ENCODE results near the gene NINJ1.

The NINJ1 gene

DNA sequence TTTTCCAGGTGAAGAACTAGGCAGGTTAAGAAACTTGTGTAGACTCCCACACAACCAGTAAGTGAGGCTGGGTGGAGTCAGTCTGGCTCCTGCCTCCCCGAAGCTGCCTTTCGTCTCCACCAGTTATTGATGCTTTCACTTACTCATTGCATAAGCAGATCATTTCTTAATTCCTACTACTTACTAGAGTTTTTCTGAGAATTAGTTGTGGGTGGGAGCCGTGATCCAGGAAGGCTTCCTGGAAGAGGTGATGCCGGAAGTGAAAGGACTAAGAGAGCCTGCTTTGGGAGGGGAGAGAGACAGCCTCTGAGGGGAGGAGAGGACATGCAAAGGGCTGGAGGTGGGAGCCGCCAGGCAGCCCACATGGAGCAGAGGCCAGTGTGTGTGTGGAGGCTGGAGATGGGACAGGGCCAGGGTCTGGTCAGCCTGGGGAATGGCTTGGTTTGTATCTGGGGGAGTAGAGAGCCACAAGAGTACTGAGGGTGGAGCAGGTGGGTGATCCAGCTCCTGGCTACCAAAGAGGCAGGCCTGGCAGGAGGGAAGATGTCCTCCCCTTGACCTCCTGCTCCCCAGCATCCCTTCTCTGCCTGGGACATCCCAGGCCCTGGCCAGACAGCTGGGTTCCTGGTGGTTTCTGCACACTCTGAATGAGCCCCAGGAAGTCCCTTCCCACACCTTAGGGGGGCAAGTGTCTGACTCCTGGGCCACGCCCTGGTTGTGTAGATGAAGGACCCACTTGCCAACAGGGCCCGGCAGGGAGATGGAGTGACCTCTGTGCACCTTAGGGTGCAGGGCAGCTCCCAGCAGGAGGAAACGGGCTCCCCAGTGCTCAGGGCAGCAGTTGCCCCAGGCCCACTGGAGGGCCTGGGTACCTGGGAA is 50.2 kb downstream of the NINJ1 start:
- no peak overlapping the region for H4K8ac ChIP-seq (ENCODE audit: low read depth, low read length)
- H2AK5ac ChIP-seq (ENCODE audit: low read depth, low read length) = peak overlapping the region; percentile 60
- DNase-seq (ENCODE audit: low spot score) = no peak
- no peak overlapping the region for H3K27ac ChIP-seq (replicated peaks; ENCODE audit: low read length)
- H3K4me1 ChIP-seq (ENCODE audit: control insufficient read depth in 2 of 2, insufficient read depth in 1 of 2, low read depth in 1 of 2, low read length in 2 of 2) = no peaks in the 10 kb centered on the region
- no peak overlapping the region for H3K4me3 ChIP-seq (ENCODE audit: low read length in 2 of 2)
- peak overlapping the region; percentile 52 for H2BK15ac ChIP-seq (ENCODE audit: low read length)
- peak overlapping the region; percentile 67 for H3K18ac ChIP-seq (ENCODE audit: low read length)
- H2BK12ac ChIP-seq (ENCODE audit: low read length) = no peak overlapping the region
- no peak overlapping the region for H3K14ac ChIP-seq (ENCODE audit: low read length)
- H3K9me3 ChIP-seq (replicated peaks in 1 of 2; ENCODE audit: control insufficient read depth in 2 of 2, insufficient read depth in 1 of 2, low read depth in 1 of 2, low read length in 2 of 2) = peaks cover 0 to 1% of the 10 kb centered on the region in 2 donors
- H2BK120ac ChIP-seq (ENCODE audit: low read depth, low read length) = no peak overlapping the region
- H3K27me3 ChIP-seq (ENCODE audit: control insufficient read depth in 3 of 3, insufficient read depth in 3 of 3, low read depth in 1 of 3, low read length in 3 of 3) = no peaks in the 10 kb centered on the region
- no peaks in the 10 kb centered on the region for H3K36me3 ChIP-seq (replicated peaks in 1 of 2; ENCODE audit: control insufficient read depth in 2 of 2, insufficient read depth in 2 of 2, low read length in 2 of 2)
- no peak overlapping the region for H3K9ac ChIP-seq (ENCODE audit: low read depth, low read length, poor library complexity)
- H3K79me1 ChIP-seq (ENCODE audit: low read depth, low read length) = no peaks in the 10 kb centered on the region
- no peak overlapping the region for H3K4me2 ChIP-seq (ENCODE audit: insufficient read depth, low read length, poor library complexity, severe bottlenecking)
- no peak overlapping the region for H2BK5ac ChIP-seq (ENCODE audit: low read length)
- no CpG with 5 or more reads among the region's 8 CpGs for WGBS, 2 donors (ENCODE audit: extremely low coverage in 2 of 2, insufficient read length in 2 of 2, insufficient replicate concordance in 1 of 2)
- H4K91ac ChIP-seq (ENCODE audit: low read depth, low read length, poor library complexity) = peak overlapping the region; percentile 5
- no peak overlapping the region for H3K4ac ChIP-seq (ENCODE audit: low read length)
- no peak overlapping the region for H2AFZ ChIP-seq (ENCODE audit: low read length)
- no peak overlapping the region for H3K23ac ChIP-seq (ENCODE audit: low read depth, low read length, poor library complexity)

DNA sequence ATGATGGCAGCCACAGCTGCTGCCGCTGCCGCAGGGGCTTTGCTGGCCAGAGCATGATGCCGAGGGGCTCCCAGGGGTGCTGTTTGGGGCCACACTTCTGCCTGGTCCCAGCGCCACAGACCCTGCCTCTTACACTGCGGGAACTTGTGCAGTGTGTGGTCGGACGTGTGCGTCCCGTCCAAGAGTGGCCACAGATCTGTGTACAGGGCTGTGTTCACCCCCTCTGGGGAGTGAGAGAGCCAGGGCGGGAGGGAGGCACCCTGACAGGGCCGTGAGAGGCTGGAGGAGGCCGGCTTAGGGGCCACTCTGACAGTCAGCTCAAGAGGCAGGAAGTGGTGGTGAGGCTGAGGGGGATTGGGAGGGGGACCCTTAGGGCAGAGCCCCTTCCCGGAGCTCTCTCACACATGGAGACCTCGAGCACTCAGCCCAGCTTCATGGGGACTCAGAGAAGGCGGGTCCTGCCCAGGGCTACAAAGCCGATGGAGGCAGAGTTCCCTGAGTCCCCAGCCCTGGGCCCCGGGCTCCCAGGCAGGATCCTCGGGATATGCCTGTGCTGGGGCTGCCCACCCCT is 51.1 kb downstream of the NINJ1 start:
- no peak for DNase-seq (ENCODE audit: low spot score)
- Histone ChIP-seq H3K18ac (ENCODE audit: low read length) (peak overlapping the region; percentile 31), H4K8ac (ENCODE audit: low read depth, low read length) (no peak overlapping the region), H3K27me3 (ENCODE audit: control insufficient read depth in 3 of 3, insufficient read depth in 3 of 3, low read depth in 1 of 3, low read length in 3 of 3) (no peaks in the 10 kb centered on the region), H4K91ac (ENCODE audit: low read depth, low read length, poor library complexity) (no peak overlapping the region), H2BK5ac (ENCODE audit: low read length) (no peak overlapping the region), H3K23ac (ENCODE audit: low read depth, low read length, poor library complexity) (no peak overlapping the region), H2BK15ac (ENCODE audit: low read length) (peak overlapping the region; percentile 3), H2BK120ac (ENCODE audit: low read depth, low read length) (no peak overlapping the region), H3K14ac (ENCODE audit: low read length) (no peak overlapping the region), H3K79me1 (ENCODE audit: low read depth, low read length) (no peaks in the 10 kb centered on the region), H3K36me3 (replicated peaks in 1 of 2; ENCODE audit: control insufficient read depth in 2 of 2, insufficient read depth in 2 of 2, low read length in 2 of 2) (no peaks in the 10 kb centered on the region), H2AFZ (ENCODE audit: low read length) (peak overlapping the region; percentile 88), H2AK5ac (ENCODE audit: low read depth, low read length) (no peak overlapping the region), H3K4me3 (ENCODE audit: low read length in 2 of 2) (no peak overlapping the region), H3K9me3 (replicated peaks in 1 of 2; ENCODE audit: control insufficient read depth in 2 of 2, insufficient read depth in 1 of 2, low read depth in 1 of 2, low read length in 2 of 2) (no peaks in the 10 kb centered on the region), H3K4ac (ENCODE audit: low read length) (no peak overlapping the region), H3K4me1 (ENCODE audit: control insufficient read depth in 2 of 2, insufficient read depth in 1 of 2, low read depth in 1 of 2, low read length in 2 of 2) (no peaks in the 10 kb centered on the region), H3K27ac (replicated peaks; ENCODE audit: low read length) (no peak overlapping the region), H3K4me2 (ENCODE audit: insufficient read depth, low read length, poor library complexity, severe bottlenecking) (no peak overlapping the region), H2BK12ac (ENCODE audit: low read length) (no peak overlapping the region), H3K9ac (ENCODE audit: low read depth, low read length, poor library complexity) (no peak overlapping the region)
- WGBS, 2 donors (ENCODE audit: extremely low coverage in 2 of 2, insufficient read length in 2 of 2, insufficient replicate concordance in 1 of 2) = no CpG with 5 or more reads among the region's 18 CpGs

- Histone ChIP-seq H3K9me3 (replicated peaks in 1 of 2; ENCODE audit: control insufficient read depth in 2 of 2, insufficient read depth in 1 of 2, low read depth in 1 of 2, low read length in 2 of 2) (no peaks in the 10 kb centered on the region), H3K18ac (ENCODE audit: low read length) (no peak overlapping the region), H3K27me3 (ENCODE audit: control insufficient read depth in 3 of 3, insufficient read depth in 3 of 3, low read depth in 1 of 3, low read length in 3 of 3) (no peaks in the 10 kb centered on the region), H2BK120ac (ENCODE audit: low read depth, low read length) (no peak overlapping the region), H4K8ac (ENCODE audit: low read depth, low read length) (no peak overlapping the region), H2AFZ (ENCODE audit: low read length) (no peak overlapping the region), H3K27ac (replicated peaks; ENCODE audit: low read length) (no peak overlapping the region), H3K4me3 (ENCODE audit: low read length in 2 of 2) (no peak overlapping the region), H2BK5ac (ENCODE audit: low read length) (no peak overlapping the region), H3K79me1 (ENCODE audit: low read depth, low read length) (no peaks in the 10 kb centered on the region), H3K23ac (ENCODE audit: low read depth, low read length, poor library complexity) (no peak overlapping the region), H3K4me1 (ENCODE audit: control insufficient read depth in 2 of 2, insufficient read depth in 1 of 2, low read depth in 1 of 2, low read length in 2 of 2) (no peaks in the 10 kb centered on the region), H2AK5ac (ENCODE audit: low read depth, low read length) (no peak overlapping the region), H3K4me2 (ENCODE audit: insufficient read depth, low read length, poor library complexity, severe bottlenecking) (no peak overlapping the region), H3K4ac (ENCODE audit: low read length) (no peak overlapping the region), H3K36me3 (replicated peaks in 1 of 2; ENCODE audit: control insufficient read depth in 2 of 2, insufficient read depth in 2 of 2, low read length in 2 of 2) (no peaks in the 10 kb centered on the region), H3K14ac (ENCODE audit: low read length) (no peak overlapping the region), H3K9ac (ENCODE audit: low read depth, low read length, poor library complexity) (no peak overlapping the region), H2BK15ac (ENCODE audit: low read length) (no peak overlapping the region), H2BK12ac (ENCODE audit: low read length) (no peak overlapping the region), H4K91ac (ENCODE audit: low read depth, low read length, poor library complexity) (no peak overlapping the region)
- no peak for DNase-seq (ENCODE audit: low spot score)
- WGBS, 2 donors (ENCODE audit: extremely low coverage in 2 of 2, insufficient read length in 2 of 2, insufficient replicate concordance in 1 of 2) = no CpG with 5 or more reads among the region's 3 CpGs
These were observed 52.1 kb downstream of the NINJ1 start for GRCh38 chr9:93081931-93082330.

DNA sequence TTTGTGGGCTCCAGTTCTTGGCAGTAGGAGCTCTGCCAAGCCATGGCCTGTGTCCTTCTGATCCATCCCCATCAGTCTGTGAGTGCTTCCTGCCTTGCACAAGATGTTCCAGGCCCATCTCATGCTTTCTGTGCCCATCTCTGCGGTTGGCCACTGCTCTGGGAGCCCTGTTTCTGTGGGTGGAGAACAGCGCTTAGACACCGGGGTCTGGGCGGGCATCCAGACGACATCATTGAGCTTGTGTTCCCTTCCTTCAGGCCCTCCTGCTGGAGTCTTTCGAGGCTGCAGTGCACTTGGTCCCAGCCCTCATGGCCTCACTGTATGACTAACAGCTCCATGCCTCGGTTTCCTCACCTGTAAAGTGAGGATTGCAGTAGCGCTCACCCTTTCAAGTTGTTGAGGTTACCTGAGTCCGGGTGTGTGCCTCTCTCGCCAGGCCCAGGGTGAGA is 52.9 kb downstream of the NINJ1 start:
- Histone ChIP-seq H2BK12ac (ENCODE audit: low read length) (peak overlapping the region; percentile 14), H3K14ac (ENCODE audit: low read length) (peak overlapping the region; percentile 26), H3K4me3 (ENCODE audit: low read length in 2 of 2) (no peak overlapping the region), H2BK120ac (ENCODE audit: low read depth, low read length) (no peak overlapping the region), H3K23ac (ENCODE audit: low read depth, low read length, poor library complexity) (peak overlapping the region; percentile 47), H3K9ac (ENCODE audit: low read depth, low read length, poor library complexity) (peak overlapping the region; percentile 53), H4K8ac (ENCODE audit: low read depth, low read length) (no peak overlapping the region), H3K4ac (ENCODE audit: low read length) (no peak overlapping the region), H3K4me2 (ENCODE audit: insufficient read depth, low read length, poor library complexity, severe bottlenecking) (no peak overlapping the region), H3K27ac (replicated peaks; ENCODE audit: low read length) (no peak overlapping the region), H3K36me3 (replicated peaks in 1 of 2; ENCODE audit: control insufficient read depth in 2 of 2, insufficient read depth in 2 of 2, low read length in 2 of 2) (no peaks in the 10 kb centered on the region), H2BK5ac (ENCODE audit: low read length) (no peak overlapping the region), H3K4me1 (ENCODE audit: control insufficient read depth in 2 of 2, insufficient read depth in 1 of 2, low read depth in 1 of 2, low read length in 2 of 2) (no peaks in the 10 kb centered on the region), H3K9me3 (replicated peaks in 1 of 2; ENCODE audit: control insufficient read depth in 2 of 2, insufficient read depth in 1 of 2, low read depth in 1 of 2, low read length in 2 of 2) (no peaks in the 10 kb centered on the region), H2BK15ac (ENCODE audit: low read length) (peak overlapping the region; percentile 28), H3K18ac (ENCODE audit: low read length) (no peak overlapping the region), H4K91ac (ENCODE audit: low read depth, low read length, poor library complexity) (no peak overlapping the region), H2AFZ (ENCODE audit: low read length) (no peak overlapping the region), H3K27me3 (ENCODE audit: control insufficient read depth in 3 of 3, insufficient read depth in 3 of 3, low read depth in 1 of 3, low read length in 3 of 3) (no peaks in the 10 kb centered on the region), H3K79me1 (ENCODE audit: low read depth, low read length) (no peaks in the 10 kb centered on the region), H2AK5ac (ENCODE audit: low read depth, low read length) (no peak overlapping the region)
- no CpG with 5 or more reads among the region's 10 CpGs for WGBS, 2 donors (ENCODE audit: extremely low coverage in 2 of 2, insufficient read length in 2 of 2, insufficient replicate concordance in 1 of 2)
- DNase-seq (ENCODE audit: low spot score) = no peak

All from neuronal stem cell (in vitro differentiated cells).